Vagina (tissue), 2 donors: ENCODE data around the gene MORC1. TPM values are rescaled to one million over a fixed set of nuclear protein-coding genes. Genes with fewer than 3 reads are reported as not detected.
"Not testable (repeated sequence)": the region's sequence is repeated elsewhere in the genome, so short reads cannot be mapped to it uniquely, and the experiment has no call there.

Experiments used
- DNase-seq, 2 donors: peaks; one replicate each; pipeline ENCODE4 v3.0.0-alpha.2; 2017; ENCODE audit errors: extremely low spot score in 2 of 2
- H3K27ac ChIP-seq: fragments of 200-600 bp; sonication (generic); one replicate; pipeline ENCODE4 v1.5.1; 2019
- H3K27me3 ChIP-seq: fragments of 200-600 bp; sonication (generic); one replicate; pipeline ENCODE4 v1.5.1; 2019
- H3K36me3 ChIP-seq, 2 donors: fragments of 200-600 bp; sonication (generic); one replicate each; pipeline ENCODE4 v1.5.1; 2017 to 2019
- H3K4me1 ChIP-seq: fragments of 200-600 bp; sonication (generic); one replicate; pipeline ENCODE4 v1.5.1; 2019
- H3K4me3 ChIP-seq, 2 donors: fragments of 200-600 bp; sonication (generic); 1 replicate in 1 of 2; 2 replicates in 1 of 2; pipeline ENCODE4 v1.5.1; 2016 to 2019
- H3K9me3 ChIP-seq: fragments of 200-600 bp; sonication (generic); one replicate; pipeline ENCODE4 v1.5.1; 2019
- POLR2A ChIP-seq, 2 donors: fragments of 450-650 bp; IDR thresholded peaks; one replicate each; pipeline ENCODE4 v1.6.1; 2017; ENCODE audit warnings: antibody characterized with exemption in 2 of 2, mild to moderate bottlenecking in 2 of 2, moderate library complexity in 2 of 2
- POLR2AphosphoS5 ChIP-seq, 2 donors: sonication (generic); formaldehyde crosslinking; IDR thresholded peaks; one replicate each; pipeline ENCODE4 v1.9.0; 2017; ENCODE audit warnings: antibody characterized with exemption in 2 of 2, mild to moderate bottlenecking in 2 of 2, low read depth in 1 of 2; ENCODE audit not compliant: insufficient read depth in 1 of 2
- intact Hi-C: fragments of 100-400 bp; cut with DNase I; formaldehyde crosslinking; loops from one replicate; pipeline ENCODE4 v1.15.1; 2023
- total RNA-seq: library from RNA; depleted of rRNA; stranded (reverse); fragments of >200 nt; gene quantifications from one replicate; pipeline ENCODE4 v1.2.3, GENCODE V29; 2016
- TF ChIP-seq, protein P1 (sequence below), 3 experiments: fragments of 450-650 bp in 2 of 3; fragments of 200-600 bp in 1 of 3; sonication (generic) in 1 of 3; IDR thresholded peaks; one replicate each; pipeline ENCODE4 v1.5.1; 2017 to 2019; ENCODE audit warnings: antibody characterized with exemption in 3 of 3, mild to moderate bottlenecking in 2 of 3, moderate library complexity in 2 of 3

The MORC1 gene
- total RNA-seq, 1 donor from 2014 or later, result not detected

DNA sequence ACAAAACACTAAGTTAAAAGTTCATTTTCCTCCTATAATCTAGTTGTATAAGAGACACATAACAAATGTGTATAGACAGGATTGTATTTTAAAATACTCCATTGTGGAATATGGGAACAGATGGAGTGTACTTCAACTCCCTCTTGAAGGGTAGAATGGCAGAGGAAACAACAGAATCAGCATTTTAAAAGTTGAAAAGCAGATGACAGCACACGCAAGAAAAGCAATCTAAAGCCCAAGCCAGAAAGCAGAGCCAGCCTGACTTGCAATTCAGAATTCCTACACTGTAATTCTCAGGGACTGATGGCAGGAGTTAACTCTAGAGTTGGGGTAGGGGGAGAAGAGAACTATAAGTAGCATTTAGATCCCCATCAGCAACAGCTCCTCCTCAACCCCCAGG lies 22.8 kb downstream of the MORC1 start:
- intact Hi-C loops, result no loop called here
- TF ChIP-seq, protein P1, sequence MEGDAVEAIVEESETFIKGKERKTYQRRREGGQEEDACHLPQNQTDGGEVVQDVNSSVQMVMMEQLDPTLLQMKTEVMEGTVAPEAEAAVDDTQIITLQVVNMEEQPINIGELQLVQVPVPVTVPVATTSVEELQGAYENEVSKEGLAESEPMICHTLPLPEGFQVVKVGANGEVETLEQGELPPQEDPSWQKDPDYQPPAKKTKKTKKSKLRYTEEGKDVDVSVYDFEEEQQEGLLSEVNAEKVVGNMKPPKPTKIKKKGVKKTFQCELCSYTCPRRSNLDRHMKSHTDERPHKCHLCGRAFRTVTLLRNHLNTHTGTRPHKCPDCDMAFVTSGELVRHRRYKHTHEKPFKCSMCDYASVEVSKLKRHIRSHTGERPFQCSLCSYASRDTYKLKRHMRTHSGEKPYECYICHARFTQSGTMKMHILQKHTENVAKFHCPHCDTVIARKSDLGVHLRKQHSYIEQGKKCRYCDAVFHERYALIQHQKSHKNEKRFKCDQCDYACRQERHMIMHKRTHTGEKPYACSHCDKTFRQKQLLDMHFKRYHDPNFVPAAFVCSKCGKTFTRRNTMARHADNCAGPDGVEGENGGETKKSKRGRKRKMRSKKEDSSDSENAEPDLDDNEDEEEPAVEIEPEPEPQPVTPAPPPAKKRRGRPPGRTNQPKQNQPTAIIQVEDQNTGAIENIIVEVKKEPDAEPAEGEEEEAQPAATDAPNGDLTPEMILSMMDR (IDR thresholded peaks at IDR 0.05), result no peak
- no peak for TF ChIP-seq POLR2AphosphoS5 (IDR thresholded peaks at IDR 0.05; ENCODE audit: insufficient read depth in 1 of 2, low read depth in 1 of 2)
- no peaks in the 10 kb centered on the region for H3K27me3 ChIP-seq

DNA sequence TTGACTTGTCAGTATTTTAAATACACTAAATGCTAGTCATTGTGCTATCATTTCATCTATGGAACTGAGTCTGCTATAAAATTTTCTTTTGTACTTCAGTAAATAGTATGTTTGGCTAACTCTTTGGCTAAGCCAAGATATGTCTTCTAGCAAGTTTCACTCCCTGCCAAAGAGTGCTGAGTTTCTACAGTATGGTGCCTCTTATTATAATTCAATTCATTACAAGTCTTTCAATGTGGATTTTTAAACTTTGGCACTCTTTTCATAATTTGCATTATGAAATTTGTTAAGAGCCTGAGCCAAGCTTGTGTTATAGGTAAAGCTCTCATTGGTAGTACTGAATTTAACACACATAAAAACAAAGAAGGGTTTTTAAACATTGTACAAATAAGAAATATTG lies 24.4 kb downstream of the MORC1 start:
- no peak for DNase-seq
- intact Hi-C loops, result no loop called here

More for the DNA sequence above, 22.8 kb downstream of the MORC1 start:
- no peak for DNase-seq
- Histone ChIP-seq H3K4me1 (no peaks in the 10 kb centered on the region), H3K9me3 (no peaks in the 10 kb centered on the region), H3K36me3 (no peaks in the 10 kb centered on the region), H3K4me3 (no peak overlapping the region), H3K27ac (no peak overlapping the region)

DNA sequence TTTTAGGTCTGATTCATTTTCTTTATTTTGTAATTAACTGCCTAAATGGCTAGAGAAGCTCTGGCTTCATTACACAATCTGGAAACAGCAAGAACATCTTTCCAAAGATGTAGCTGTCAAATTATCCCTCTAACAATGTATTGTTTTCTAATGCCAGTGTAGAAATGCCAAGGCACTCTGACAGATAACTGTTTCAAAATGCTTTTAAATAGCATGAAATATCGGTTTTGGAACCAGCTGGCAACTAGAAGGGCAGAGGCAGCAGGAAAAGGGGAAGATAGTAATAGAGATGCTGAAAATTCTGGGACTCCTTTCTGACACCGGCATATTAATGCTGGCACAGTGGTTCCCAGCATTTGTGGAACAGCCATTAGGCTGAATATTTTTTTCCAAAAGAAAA lies 26.1 kb downstream of the MORC1 start:
- Histone ChIP-seq H3K27ac (no peak overlapping the region), H3K4me3 (no peak overlapping the region), H3K36me3 (no peaks in the 10 kb centered on the region), H3K4me1 (no peaks in the 10 kb centered on the region), H3K9me3 (no peaks in the 10 kb centered on the region), H3K27me3 (no peaks in the 10 kb centered on the region)
- intact Hi-C loops, result no loop called here
- no peak for DNase-seq
- TF ChIP-seq, protein P1 (IDR thresholded peaks at IDR 0.05), result no peak
- TF ChIP-seq POLR2AphosphoS5 (IDR thresholded peaks at IDR 0.05; ENCODE audit: insufficient read depth in 1 of 2, low read depth in 1 of 2) (no peak), POLR2A (IDR thresholded peaks at IDR 0.05) (no peak)

More for the DNA sequence above, 24.4 kb downstream of the MORC1 start:
- Histone ChIP-seq H3K9me3 (no peaks in the 10 kb centered on the region), H3K4me1 (no peaks in the 10 kb centered on the region), H3K36me3 (no peaks in the 10 kb centered on the region), H3K4me3 (no peak overlapping the region), H3K27me3 (no peaks in the 10 kb centered on the region), H3K27ac (no peak overlapping the region)
- TF ChIP-seq POLR2AphosphoS5 (IDR thresholded peaks at IDR 0.05; ENCODE audit: insufficient read depth in 1 of 2, low read depth in 1 of 2) (no peak), POLR2A (IDR thresholded peaks at IDR 0.05) (no peak)
- TF ChIP-seq, protein P1 (IDR thresholded peaks at IDR 0.05), result no peak

DNA sequence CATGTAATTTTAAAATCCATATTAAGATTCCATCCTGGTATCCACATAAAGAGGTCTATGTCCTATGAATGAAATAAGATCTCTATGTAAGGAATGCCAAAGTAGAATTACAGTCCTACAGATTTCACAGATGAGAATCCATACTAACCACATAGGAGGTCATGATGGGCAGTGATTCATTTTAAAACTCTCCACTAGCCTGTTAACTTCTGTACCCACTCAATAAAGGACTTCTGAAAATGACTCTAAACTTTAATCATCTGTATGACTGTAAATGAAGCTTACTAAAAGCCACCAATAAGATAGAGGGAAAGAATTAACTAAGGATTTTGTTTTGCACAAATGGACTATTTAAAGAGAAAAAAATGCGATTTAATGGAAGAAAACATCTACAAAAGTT lies 28.7 kb downstream of the MORC1 start:
- H3K4me1 ChIP-seq, result no peaks in the 10 kb centered on the region
- no peak overlapping the region for H3K4me3 ChIP-seq
- no peaks in the 10 kb centered on the region for H3K27me3 ChIP-seq
- no peak overlapping the region for H3K27ac ChIP-seq
- no peaks in the 10 kb centered on the region for H3K9me3 ChIP-seq
- TF ChIP-seq, protein P1 (IDR thresholded peaks at IDR 0.05), result no peak
- no peak for TF ChIP-seq POLR2A (IDR thresholded peaks at IDR 0.05)
- no peak for TF ChIP-seq POLR2AphosphoS5 (IDR thresholded peaks at IDR 0.05; ENCODE audit: insufficient read depth in 1 of 2, low read depth in 1 of 2)
- H3K36me3 ChIP-seq, result no peaks in the 10 kb centered on the region
- intact Hi-C loops, result no loop called here
- no peak for DNase-seq

DNA sequence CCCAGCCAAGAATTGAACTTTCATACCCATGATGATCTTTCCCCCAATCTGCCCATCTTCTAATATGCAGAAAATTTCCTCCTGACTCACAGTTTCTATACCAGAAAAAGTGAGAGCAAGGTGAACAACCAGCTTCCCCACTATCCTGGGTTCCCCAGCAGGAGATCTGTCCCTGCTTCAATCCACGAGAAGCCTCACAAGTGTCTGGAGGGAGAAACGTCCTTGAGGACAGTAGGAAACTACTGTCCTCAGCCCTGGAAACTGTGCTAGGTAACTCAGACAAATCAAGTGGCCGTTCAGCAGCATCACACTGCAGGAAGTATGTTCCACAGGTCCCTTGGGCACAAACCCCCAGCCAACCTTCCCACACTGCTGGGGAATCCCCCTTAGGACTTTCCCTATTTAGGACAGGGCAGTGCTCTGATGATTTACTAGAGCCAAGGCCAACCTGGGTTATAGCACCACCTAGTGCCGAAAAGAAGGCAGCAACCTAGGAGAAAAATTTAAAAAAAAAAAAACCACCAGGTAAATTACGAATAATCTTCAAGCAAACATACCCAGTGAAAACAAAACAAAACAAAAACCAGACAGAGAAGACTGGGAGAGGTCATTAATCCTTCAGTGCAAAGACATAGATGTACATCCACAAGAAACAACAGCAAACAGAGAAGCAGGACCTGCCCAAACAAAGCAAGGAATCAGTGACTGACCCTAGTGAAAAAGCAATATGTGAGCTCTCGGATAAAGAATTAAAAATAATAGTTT lies 36.0 kb downstream of the MORC1 start:
- no peak overlapping the region for H3K27ac ChIP-seq
- H3K27me3 ChIP-seq, result no peaks in the 10 kb centered on the region
- TF ChIP-seq POLR2AphosphoS5 (IDR thresholded peaks at IDR 0.05; ENCODE audit: insufficient read depth in 1 of 2, low read depth in 1 of 2) (no peak), POLR2A (IDR thresholded peaks at IDR 0.05) (no peak)
- TF ChIP-seq, protein P1 (IDR thresholded peaks at IDR 0.05), result no peak
- H3K4me3 ChIP-seq, result no peak overlapping the region
- no peak for DNase-seq
- H3K4me1 ChIP-seq, result no peaks in the 10 kb centered on the region
- no peaks in the 10 kb centered on the region for H3K9me3 ChIP-seq
- intact Hi-C loops, result no loop called here
- no peaks in the 10 kb centered on the region for H3K36me3 ChIP-seq

DNA sequence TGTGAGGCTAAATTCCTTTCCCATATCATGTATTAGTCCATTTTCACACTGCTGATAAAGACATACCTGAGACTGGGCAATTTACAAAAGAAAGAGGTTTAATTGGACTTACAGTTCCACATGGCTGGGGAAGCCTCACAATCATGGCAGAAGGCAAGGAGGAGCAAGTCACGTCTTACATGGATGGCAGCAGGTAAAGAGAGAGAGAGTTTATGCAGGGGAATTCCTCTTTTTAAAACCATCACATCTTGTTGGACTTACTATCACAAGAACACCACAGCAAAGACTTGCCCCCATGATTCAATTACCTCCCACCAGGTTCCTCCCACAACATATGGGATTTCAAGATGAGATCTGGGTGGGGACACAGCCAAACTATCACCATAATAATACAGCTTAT lies 37.8 kb downstream of the MORC1 start:
- intact Hi-C loops, result not testable (repeated sequence)

More for the DNA sequence above, 37.8 kb downstream of the MORC1 start:
- not testable (repeated sequence) for H3K27me3 ChIP-seq, H3K4me1 ChIP-seq, H3K4me3 ChIP-seq, DNase-seq, H3K27ac ChIP-seq, H3K36me3 ChIP-seq, H3K9me3 ChIP-seq
